MCF 10A (cell line): Measurements from ENCODE around the gene ADAM11. TPM values are rescaled to one million over a fixed set of nuclear protein-coding genes. Genes with fewer than 3 reads are reported as not detected.

Experiments
- BruUV-seq: library from RNA; stranded (reverse); fragments of 400-500 nt; replicated peaks from 2 replicates; lab custom pipeline; 2021; lab: Mats Ljungman, UMichigan
- CTCF ChIA-PET: fragments of 300-600 bp; sonication (Branson Sonifier 250); formaldehyde crosslinking; extraction: SDS; loops from one replicate; lab custom pipeline; 2021; ENCODE audit warnings: antibody characterized with exemption, inconsistent platforms; lab: Yijun Ruan, JAX
- POLR2A ChIA-PET: fragments of 300-600, 350-650 bp; sonication (Branson Sonifier 250); formaldehyde crosslinking; extraction: SDS; loops from one replicate; lab custom pipeline; 2020; ENCODE audit warnings: antibody characterized with exemption, inconsistent platforms; lab: Yijun Ruan, JAX
- DNase-seq: peaks from one replicate; pipeline ENCODE4 v3.0.0-alpha.2; 2018; ENCODE audit not compliant: unreplicated experiment
- H3K27ac Mint-ChIP-seq: one replicate; pipeline ENCODE4 v1.8.0; 2022; ENCODE audit warnings: mild to moderate bottlenecking, low read depth, mixed read lengths; ENCODE audit not compliant: unreplicated experiment
- H3K27me3 Mint-ChIP-seq: one replicate; pipeline ENCODE4 v1.8.0; 2022; ENCODE audit warnings: mixed read lengths; ENCODE audit not compliant: insufficient read depth, unreplicated experiment
- H3K36me3 Mint-ChIP-seq: one replicate; pipeline ENCODE4 v1.8.0; 2022; ENCODE audit warnings: mild to moderate bottlenecking, moderate library complexity, mixed read lengths; ENCODE audit not compliant: insufficient read depth, unreplicated experiment
- H3K4me1 Mint-ChIP-seq: one replicate; pipeline ENCODE4 v1.8.0; 2022; ENCODE audit warnings: mixed read lengths; ENCODE audit not compliant: insufficient read depth, unreplicated experiment
- H3K4me3 Mint-ChIP-seq: one replicate; pipeline ENCODE4 v1.8.0; 2022; ENCODE audit warnings: mild to moderate bottlenecking, moderate library complexity, mixed read lengths; ENCODE audit not compliant: unreplicated experiment
- H3K9me3 Mint-ChIP-seq: one replicate; pipeline ENCODE4 v1.8.0; 2022; ENCODE audit warnings: mixed read lengths; ENCODE audit not compliant: unreplicated experiment
- intact Hi-C: fragments of 100-400 bp; cut with micrococcal nuclease; formaldehyde crosslinking; loops from 2 replicates; pipeline ENCODE4 v1.14.1; 2022
- total RNA-seq: library from RNA; stranded (reverse); gene quantifications from 2 replicates; pipeline ENCODE4 v1.2.3, GENCODE V29; 2022
- TF ChIP-seq, protein P1 (sequence below): fragments of 200-600 bp; IDR thresholded peaks from one replicate; pipeline ENCODE4 v1.8.0; 2022; ENCODE audit warnings: antibody characterized with exemption, mild to moderate bottlenecking; ENCODE audit not compliant: unreplicated experiment

Gene ADAM11
- total RNA-seq, 1 experiment from 2014 or later: 0.16 TPM

- Mint-ChIP-seq H3K4me1 (peaks cover 8% of the 10 kb centered on the region), H3K9me3 (no peaks in the 10 kb centered on the region), H3K36me3 (peaks cover 6% of the 10 kb centered on the region), H3K27me3 (peaks cover 13% of the 10 kb centered on the region), H3K4me3 (peak overlapping the region; percentile 84), H3K27ac (no peak overlapping the region)
- CTCF ChIA-PET: interaction anchor here (0.6 to 9.4 kb wide), 17 partner anchors 11 to 346 kb away, joined by 3 to 233 read pairs (median 5); no protein-coding TSS in a partner anchor
- TF ChIP-seq, protein P1, sequence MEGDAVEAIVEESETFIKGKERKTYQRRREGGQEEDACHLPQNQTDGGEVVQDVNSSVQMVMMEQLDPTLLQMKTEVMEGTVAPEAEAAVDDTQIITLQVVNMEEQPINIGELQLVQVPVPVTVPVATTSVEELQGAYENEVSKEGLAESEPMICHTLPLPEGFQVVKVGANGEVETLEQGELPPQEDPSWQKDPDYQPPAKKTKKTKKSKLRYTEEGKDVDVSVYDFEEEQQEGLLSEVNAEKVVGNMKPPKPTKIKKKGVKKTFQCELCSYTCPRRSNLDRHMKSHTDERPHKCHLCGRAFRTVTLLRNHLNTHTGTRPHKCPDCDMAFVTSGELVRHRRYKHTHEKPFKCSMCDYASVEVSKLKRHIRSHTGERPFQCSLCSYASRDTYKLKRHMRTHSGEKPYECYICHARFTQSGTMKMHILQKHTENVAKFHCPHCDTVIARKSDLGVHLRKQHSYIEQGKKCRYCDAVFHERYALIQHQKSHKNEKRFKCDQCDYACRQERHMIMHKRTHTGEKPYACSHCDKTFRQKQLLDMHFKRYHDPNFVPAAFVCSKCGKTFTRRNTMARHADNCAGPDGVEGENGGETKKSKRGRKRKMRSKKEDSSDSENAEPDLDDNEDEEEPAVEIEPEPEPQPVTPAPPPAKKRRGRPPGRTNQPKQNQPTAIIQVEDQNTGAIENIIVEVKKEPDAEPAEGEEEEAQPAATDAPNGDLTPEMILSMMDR: peak; percentile 99
- no TSS peak for BruUV-seq
- peak; percentile 89 for DNase-seq
- POLR2A ChIA-PET: interaction anchor here (1.3 to 1.9 kb wide), 6 partner anchors 56 to 240 kb away, joined by 3 to 11 read pairs (median 8); partner anchors contain the start of gene EFTUD2
- intact Hi-C loops: loop anchor here (1.0 kb wide), 4 partner anchors 91 to 359 kb away; no protein-coding TSS in a partner anchor
These were observed 15.7 kb downstream of the ADAM11 start for GRCh38 chr17:44774271-44775135.

GRCh38 chr17:44775136-44775837 is 16.5 kb downstream of the ADAM11 start:
- peak; percentile 99 for DNase-seq
- Mint-ChIP-seq H3K4me3 (peak overlapping the region; percentile 84), H3K9me3 (no peaks in the 10 kb centered on the region), H3K27ac (no peak overlapping the region), H3K36me3 (peaks cover 6% of the 10 kb centered on the region), H3K27me3 (peaks cover 13% of the 10 kb centered on the region), H3K4me1 (peaks cover 11% of the 10 kb centered on the region)
- CTCF ChIA-PET: interaction anchor here (0.6 to 9.4 kb wide), 21 partner anchors 12 to 360 kb away, joined by 3 to 233 read pairs (median 5); partner anchors contain the start of genes ACBD4, EFTUD2 and GPATCH8
- TF ChIP-seq, protein P1: no peak
- no TSS peak for BruUV-seq
- intact Hi-C loops: loop anchor here (1.0 kb wide), 4 partner anchors 90 to 358 kb away; no protein-coding TSS in a partner anchor
- POLR2A ChIA-PET: interaction anchor here (0.7 to 1.9 kb wide), 11 partner anchors 12 to 241 kb away, joined by 3 to 11 read pairs (median 5); partner anchors contain the start of gene EFTUD2

DNA sequence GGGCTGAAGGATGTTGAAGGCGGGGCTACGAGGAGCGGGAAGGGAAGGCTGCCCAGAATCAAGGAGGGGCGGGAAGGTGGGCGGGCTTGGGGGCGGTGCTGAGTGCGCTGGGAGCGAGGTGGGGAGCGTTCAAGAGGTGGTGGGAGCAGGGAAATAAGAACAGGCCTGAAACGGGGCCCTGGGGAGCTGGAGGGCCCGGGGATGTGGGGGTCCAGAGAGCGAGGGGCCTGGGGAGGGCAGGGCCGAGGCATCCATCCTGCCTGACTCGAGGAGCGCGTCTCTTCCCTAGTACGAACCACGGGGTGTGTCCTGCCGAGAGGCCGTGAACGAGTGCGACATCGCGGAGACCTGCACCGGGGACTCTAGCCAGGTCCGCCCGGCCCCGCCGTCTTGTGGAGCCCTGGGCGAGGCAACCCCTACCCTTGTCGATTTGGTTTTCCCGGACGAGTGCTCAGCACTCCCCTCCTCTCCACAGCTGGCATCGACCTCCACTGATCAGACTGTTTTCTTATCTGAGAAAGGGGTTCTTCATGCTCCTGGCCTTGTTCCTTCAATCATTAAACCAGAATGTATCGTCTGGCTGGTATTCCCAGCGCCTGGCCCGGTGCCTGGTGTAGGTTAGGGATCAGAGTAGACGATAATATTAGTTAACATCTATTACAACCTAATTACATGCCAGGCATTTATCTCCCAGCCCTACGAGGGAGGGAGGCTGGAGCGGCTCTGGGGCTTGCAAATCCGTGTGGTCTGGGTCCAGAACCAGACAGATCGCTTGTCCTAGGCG is 17.2 kb downstream of the ADAM11 start:
- no peak overlapping the region for H3K27ac Mint-ChIP-seq
- peaks cover 13% of the 10 kb centered on the region for H3K27me3 Mint-ChIP-seq
- peak overlapping the region; percentile 84 for H3K4me3 Mint-ChIP-seq
- H3K4me1 Mint-ChIP-seq: peaks cover 11% of the 10 kb centered on the region
- intact Hi-C loops: loop anchor here (1.0 kb wide), 4 partner anchors 89 to 357 kb away; no protein-coding TSS in a partner anchor
- DNase-seq: peak; percentile 11
- TF ChIP-seq, protein P1: no peak
- no TSS peak for BruUV-seq
- H3K36me3 Mint-ChIP-seq: peaks cover 6% of the 10 kb centered on the region
- CTCF ChIA-PET: interaction anchor here (0.6 to 9.4 kb wide), 15 partner anchors 14 to 360 kb away, joined by 3 to 233 read pairs (median 5); partner anchors contain the start of genes ACBD4, EFTUD2 and GPATCH8
- no peaks in the 10 kb centered on the region for H3K9me3 Mint-ChIP-seq
- POLR2A ChIA-PET: interaction anchor here (0.7 to 1.9 kb wide), 10 partner anchors 12 to 123 kb away, joined by 3 to 11 read pairs (median 6); partner anchors contain the start of gene EFTUD2
